Transverse colon (tissue), 4 donors: ENCODE data around the gene KCNJ1. TPM values are rescaled to one million over a fixed set of nuclear protein-coding genes. Genes with fewer than 3 reads are reported as not detected.

Experiments used
- DNase-seq: peaks from one replicate; pipeline ENCODE4 v3.0.0-alpha.2; 2019
- H3K27ac ChIP-seq, 4 donors: fragments of 200-600 bp; sonication (generic); 2 replicates each; pipeline ENCODE4 v1.5.1; 2016 to 2018; ENCODE audit warnings: inconsistent platforms in 4 of 4
- H3K27me3 ChIP-seq: fragments of 200-600 bp; sonication (generic); 2 replicates; pipeline ENCODE4 v1.5.1; 2017; ENCODE audit warnings: inconsistent platforms
- H3K36me3 ChIP-seq, 4 donors: fragments of 200-600 bp; sonication (generic); 2 replicates each; pipeline ENCODE4 v1.5.1; 2017 to 2019; ENCODE audit warnings: inconsistent platforms in 4 of 4
- H3K4me1 ChIP-seq, 4 donors: fragments of 200-600 bp; sonication (generic); 2 replicates each; pipeline ENCODE4 v1.5.1; 2017 to 2020; ENCODE audit warnings: inconsistent platforms in 4 of 4
- H3K4me3 ChIP-seq, 4 donors: fragments of 200-600 bp; sonication (generic); 1 replicate in 1 of 4; 2 replicates in 3 of 4; pipeline versions ENCODE4 v1.5.1 to v1.6.1; 2017 to 2019; ENCODE audit warnings: inconsistent platforms in 4 of 4
- H3K9me3 ChIP-seq, 2 donors: fragments of 200-600 bp; sonication (generic); 2 replicates each; pipeline ENCODE4 v1.5.1; 2017 to 2019; ENCODE audit warnings: inconsistent platforms in 2 of 2
- EP300 ChIP-seq: sonication (generic); formaldehyde crosslinking; IDR thresholded peaks from one replicate; pipeline ENCODE4 v1.6.1; 2017; ENCODE audit warnings: antibody characterized with exemption, low read depth
- POLR2A ChIP-seq: fragments of 450-650 bp; IDR thresholded peaks from one replicate; pipeline ENCODE4 v1.6.1; 2016; ENCODE audit warnings: antibody characterized with exemption, mild to moderate bottlenecking, moderate library complexity
- POLR2AphosphoS5 ChIP-seq, 3 donors: sonication (generic); formaldehyde crosslinking; IDR thresholded peaks; one replicate each; pipeline ENCODE4 v1.6.1; 2016; ENCODE audit warnings: antibody characterized with exemption in 3 of 3
- WGBS, 2 donors: methylation state at CpG; one replicate each; pipeline ENCODE4 v1.1.5; 2018; ENCODE audit warnings: low coverage in 1 of 2; 5-methylcytosine and 5-hydroxymethylcytosine counted together
- in situ Hi-C, 4 donors: fragments of 200-750 bp; cut with MboI; loops; one replicate each; pipeline versions ENCODE4 v1.15.0 to v1.15.1; 2017; ENCODE audit warnings: low sequenced_read_pairs in 3 of 4, low pct_ligation_motif_present in 1 of 4, low pct_unique_long_range_greater_than_20kb in 1 of 4
- intact Hi-C: fragments of 100-400 bp; cut with DNase I; formaldehyde crosslinking; loops from one replicate; pipeline ENCODE4 v1.15.1; 2023; ENCODE audit warnings: low total_unique reads
- total RNA-seq, 4 donors: library from RNA; depleted of rRNA; stranded (reverse); fragments of >200 nt; gene quantifications; one replicate each; pipeline ENCODE4 v1.1.0, GENCODE V29; 2016
- TF ChIP-seq, protein P1 (sequence below), 5 experiments: fragments of 200-600 bp in 3 of 5; fragments of 450-650 bp in 2 of 5; sonication (generic) in 3 of 5; IDR thresholded peaks; 1 replicate in 2 of 5; 2 replicates in 3 of 5; pipeline ENCODE4 v1.5.1; 2016 to 2017; ENCODE audit warnings: antibody characterized with exemption in 5 of 5, inconsistent platforms in 3 of 5, mild to moderate bottlenecking in 2 of 5, moderate library complexity in 1 of 5

Gene KCNJ1
- total RNA-seq, 4 donors from 2014 or later, result not detected

DNA sequence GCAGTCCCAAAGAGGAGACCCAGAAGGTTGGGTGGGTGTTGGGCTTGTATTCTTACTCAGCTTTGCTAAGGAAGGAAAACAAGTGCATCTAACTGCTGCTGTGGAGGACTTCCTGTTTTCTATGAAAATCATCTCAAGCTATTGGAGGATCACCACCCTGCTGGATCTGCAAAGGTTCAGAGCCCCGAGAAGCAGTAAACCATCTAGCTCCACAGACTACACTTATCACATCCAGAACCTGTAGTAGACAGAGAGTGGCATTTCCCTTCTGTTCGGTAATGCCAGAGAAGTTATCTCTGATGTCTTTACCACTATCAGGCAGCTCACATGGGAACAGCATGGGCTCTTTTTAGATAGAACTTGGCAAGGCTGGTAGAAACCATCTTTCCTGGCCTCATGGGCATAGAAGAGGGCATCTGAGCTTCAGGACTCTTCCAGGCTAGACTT, 21.7 kb downstream of the KCNJ1 start:
- Histone ChIP-seq H3K36me3 (no peaks in the 10 kb centered on the region), H3K27me3 (no peaks in the 10 kb centered on the region), H3K4me1 (no peaks in the 10 kb centered on the region), H3K27ac (no peak overlapping the region), H3K9me3 (no peaks in the 10 kb centered on the region), H3K4me3 (no peak overlapping the region)
- TF ChIP-seq POLR2AphosphoS5 (IDR thresholded peaks at IDR 0.05), result no peak
- TF ChIP-seq, protein P1, sequence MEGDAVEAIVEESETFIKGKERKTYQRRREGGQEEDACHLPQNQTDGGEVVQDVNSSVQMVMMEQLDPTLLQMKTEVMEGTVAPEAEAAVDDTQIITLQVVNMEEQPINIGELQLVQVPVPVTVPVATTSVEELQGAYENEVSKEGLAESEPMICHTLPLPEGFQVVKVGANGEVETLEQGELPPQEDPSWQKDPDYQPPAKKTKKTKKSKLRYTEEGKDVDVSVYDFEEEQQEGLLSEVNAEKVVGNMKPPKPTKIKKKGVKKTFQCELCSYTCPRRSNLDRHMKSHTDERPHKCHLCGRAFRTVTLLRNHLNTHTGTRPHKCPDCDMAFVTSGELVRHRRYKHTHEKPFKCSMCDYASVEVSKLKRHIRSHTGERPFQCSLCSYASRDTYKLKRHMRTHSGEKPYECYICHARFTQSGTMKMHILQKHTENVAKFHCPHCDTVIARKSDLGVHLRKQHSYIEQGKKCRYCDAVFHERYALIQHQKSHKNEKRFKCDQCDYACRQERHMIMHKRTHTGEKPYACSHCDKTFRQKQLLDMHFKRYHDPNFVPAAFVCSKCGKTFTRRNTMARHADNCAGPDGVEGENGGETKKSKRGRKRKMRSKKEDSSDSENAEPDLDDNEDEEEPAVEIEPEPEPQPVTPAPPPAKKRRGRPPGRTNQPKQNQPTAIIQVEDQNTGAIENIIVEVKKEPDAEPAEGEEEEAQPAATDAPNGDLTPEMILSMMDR (IDR thresholded peaks at IDR 0.05), result no peak
- TF ChIP-seq EP300, result no peak
- TF ChIP-seq POLR2A, result no peak
- no peak for DNase-seq
- 52% methylated on average over 2 of the region's 2 CpGs; no CpG with 5 or more reads in 1 of the 2 donors for WGBS, 2 donors
- in situ Hi-C loops, result loop anchor here in 3 of 4 donors (25.0 kb wide), 3 partner anchors 208 to 808 kb away; no protein-coding TSS in a partner anchor
- intact Hi-C loops, result no loop called here

GRCh38 chr11:128843198-128843785, 23.8 kb downstream of the KCNJ1 start:
- WGBS, 2 donors, result 52 to 62% methylated on average over 2 of the region's 2 CpGs
- Histone ChIP-seq H3K27ac (no peak overlapping the region), H3K4me3 (no peak overlapping the region), H3K4me1 (no peaks in the 10 kb centered on the region), H3K9me3 (no peaks in the 10 kb centered on the region), H3K36me3 (no peaks in the 10 kb centered on the region), H3K27me3 (no peaks in the 10 kb centered on the region)
- TF ChIP-seq EP300, result no peak
- TF ChIP-seq POLR2A, result no peak
- no peak for TF ChIP-seq POLR2AphosphoS5 (IDR thresholded peaks at IDR 0.05)
- TF ChIP-seq, protein P1 (IDR thresholded peaks at IDR 0.05), result no peak
- in situ Hi-C loops (loop anchor here in 3 of 4 donors (25.0 kb wide), 3 partner anchors 206 to 806 kb away; no protein-coding TSS in a partner anchor), intact Hi-C loops (no loop called here)
- DNase-seq, result no peak

DNA sequence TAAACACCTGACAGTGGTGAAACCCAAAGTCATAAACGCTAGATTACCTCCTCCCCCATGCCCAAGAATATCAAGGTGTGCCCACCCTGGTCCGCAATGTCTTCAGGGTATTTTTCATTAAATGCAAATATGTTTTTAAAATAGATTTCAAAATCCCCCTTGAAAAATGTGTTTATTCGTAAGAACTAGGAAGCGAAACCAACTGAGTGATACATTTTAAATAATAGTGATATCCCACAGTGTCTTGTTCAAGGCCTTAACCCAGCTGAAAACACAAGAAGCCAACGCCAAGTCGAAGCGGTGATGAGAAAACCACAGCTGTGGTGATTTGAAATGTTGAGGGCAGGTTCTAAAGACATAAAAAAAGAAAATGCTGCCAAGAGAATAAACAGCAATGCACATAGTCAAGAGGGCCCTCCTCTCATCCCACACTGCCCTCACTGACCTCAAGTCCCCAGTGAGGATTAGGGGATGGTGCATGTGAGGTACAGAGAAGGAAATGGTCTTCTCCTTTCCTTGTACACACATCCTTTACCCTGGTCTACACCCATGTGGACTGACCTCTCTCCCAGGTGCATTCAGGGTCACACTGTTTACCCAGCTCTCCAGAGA, 25.5 kb downstream of the KCNJ1 start:
- no peaks in the 10 kb centered on the region for H3K27me3 ChIP-seq
- DNase-seq, result no peak
- TF ChIP-seq, protein P1 (IDR thresholded peaks at IDR 0.05), result no peak
- no peak for TF ChIP-seq POLR2AphosphoS5 (IDR thresholded peaks at IDR 0.05)
- TF ChIP-seq EP300, result no peak
- no peak for TF ChIP-seq POLR2A
- H3K4me3 ChIP-seq, result no peak overlapping the region
- intact Hi-C loops, result no loop called here
- WGBS, 2 donors, result 80 to 93% methylated on average over 7 of the region's 7 CpGs
- in situ Hi-C loops, result loop anchor here in 3 of 4 donors (25.0 kb wide), 3 partner anchors 204 to 804 kb away; no protein-coding TSS in a partner anchor
- no peaks in the 10 kb centered on the region for H3K4me1 ChIP-seq
- H3K27ac ChIP-seq, result no peak overlapping the region
- H3K36me3 ChIP-seq, result no peaks in the 10 kb centered on the region
- H3K9me3 ChIP-seq, result no peaks in the 10 kb centered on the region

GRCh38 chr11:128840783-128841182, 26.3 kb downstream of the KCNJ1 start:
- H3K9me3 ChIP-seq, result no peaks in the 10 kb centered on the region
- H3K4me1 ChIP-seq, result no peaks in the 10 kb centered on the region
- TF ChIP-seq, protein P1 (IDR thresholded peaks at IDR 0.05), result no peak
- no peak for TF ChIP-seq POLR2A
- no peak for TF ChIP-seq EP300
- TF ChIP-seq POLR2AphosphoS5 (IDR thresholded peaks at IDR 0.05), result no peak
- DNase-seq, result no peak
- WGBS, 2 donors, result 69 to 86% methylated on average over 2 of the region's 2 CpGs
- intact Hi-C loops (no loop called here), in situ Hi-C loops (loop anchor here in 3 of 4 donors (25.0 kb wide), 3 partner anchors 203 to 803 kb away; no protein-coding TSS in a partner anchor)
- no peak overlapping the region for H3K4me3 ChIP-seq
- no peaks in the 10 kb centered on the region for H3K27me3 ChIP-seq
- no peaks in the 10 kb centered on the region for H3K36me3 ChIP-seq
- no peak overlapping the region for H3K27ac ChIP-seq
